GM12878 (cell line): Measurements from ENCODE around the gene UVRAG.

Experiments
- ATF3 ChIP-seq: IDR thresholded peaks from 2 replicates; pipeline ENCODE4 v1.6.1; 2011; ENCODE audit warnings: low read depth, mild to moderate bottlenecking, low read length, moderate library complexity, borderline replicate concordance; ENCODE audit errors: extremely low read depth
- CTCF ChIP-seq, 3 experiments: IDR thresholded peaks in 2 of 3; conservative IDR thresholded peaks in 1 of 3; 2 replicates each; pipeline ENCODE4 v1.5.1; 2011; ENCODE audit warnings: low read depth in 3 of 3, low read length in 3 of 3, mild to moderate bottlenecking in 3 of 3, control low read depth in 2 of 3, moderate library complexity in 2 of 3, inconsistent platforms in 1 of 3, mixed read lengths in 1 of 3; ENCODE audit not compliant: control insufficient read depth in 2 of 3, insufficient read depth in 1 of 3; ENCODE audit errors: extremely low read depth in 1 of 3
- CUX1 ChIP-seq: IDR thresholded peaks from 2 replicates; pipeline ENCODE4 v1.6.1; 2012; ENCODE audit warnings: improper control_type of control experiment, low read depth, low read length; ENCODE audit not compliant: insufficient replicate concordance
- ELK1 ChIP-seq: IDR thresholded peaks from 2 replicates; pipeline ENCODE4 v1.6.1; 2012; ENCODE audit warnings: low read depth, low read length, improper control_type of control experiment
- ETV6 ChIP-seq, 2 experiments: fragments of 450-650 bp in 1 of 2; IDR thresholded peaks in 1 of 2; conservative IDR thresholded peaks in 1 of 2; 2 replicates each; pipeline ENCODE4 v1.6.1; 2014; ENCODE audit warnings: antibody characterized with exemption in 1 of 2, borderline replicate concordance in 1 of 2, low read depth in 1 of 2, mild to moderate bottlenecking in 1 of 2, moderate library complexity in 1 of 2
- EZH2 ChIP-seq: IDR thresholded peaks from 2 replicates; pipeline ENCODE4 v1.6.1; 2012; ENCODE audit warnings: low read depth, mild to moderate bottlenecking, control low read depth, inconsistent platforms, low read length, borderline replicate concordance; ENCODE audit not compliant: control insufficient read depth
- LARP7 ChIP-seq: fragments of 450-650 bp; IDR thresholded peaks from 2 replicates; pipeline ENCODE4 v1.6.1; 2017; ENCODE audit warnings: mild to moderate bottlenecking
- MXI1 ChIP-seq: fragments of 150-350 bp; IDR thresholded peaks from 2 replicates; pipeline ENCODE4 v1.6.1; 2011; ENCODE audit warnings: low read depth, mild to moderate bottlenecking, inconsistent platforms, low read length, improper control_type of control experiment
- NR2F1 ChIP-seq: fragments of 450-650 bp; conservative IDR thresholded peaks from 2 replicates; pipeline ENCODE4 v1.6.1; 2017; ENCODE audit warnings: mild to moderate bottlenecking
- POLR2A ChIP-seq: IDR thresholded peaks from 2 replicates; pipeline ENCODE4 v1.6.1; 2011; ENCODE audit warnings: low read depth, mild to moderate bottlenecking, low read length
- RFX5 ChIP-seq: IDR thresholded peaks from 2 replicates; pipeline ENCODE4 v1.6.1; 2011; ENCODE audit warnings: low read depth, low read length, improper control_type of control experiment
- SMAD1 ChIP-seq: fragments of 450-650 bp; IDR thresholded peaks from 2 replicates; pipeline ENCODE4 v1.6.1; 2018; ENCODE audit warnings: mild to moderate bottlenecking, low read depth; ENCODE audit not compliant: partially characterized antibody
- SMC3 ChIP-seq: IDR thresholded peaks from 2 replicates; pipeline ENCODE4 v1.6.1; 2011; ENCODE audit warnings: low read length, improper control_type of control experiment, borderline replicate concordance
- YY1 ChIP-seq: IDR thresholded peaks from 2 replicates; pipeline ENCODE4 v1.6.1; 2011; ENCODE audit warnings: low read depth, mild to moderate bottlenecking, low read length

GRCh38 chr11:76008474-76008873 is 193.5 kb downstream of the UVRAG start:
- TF ChIP-seq ATF3 = no peak
- TF ChIP-seq CTCF (IDR thresholded peaks at IDR 0.05 in 2 of 3, conservative IDR thresholded peaks at IDR 0.05 in 1 of 3; ENCODE audit: control insufficient read depth in 2 of 3, extremely low read depth in 1 of 3, insufficient read depth in 1 of 3, low read depth in 3 of 3, low read length in 3 of 3) = no peak
- no peak for TF ChIP-seq CUX1
- TF ChIP-seq SMAD1 = no peak
- TF ChIP-seq POLR2A = no peak
- no peak for TF ChIP-seq ELK1
- TF ChIP-seq ETV6 (conservative IDR thresholded peaks at IDR 0.05 in 1 of 2, IDR thresholded peaks at IDR 0.05 in 1 of 2; ENCODE audit: borderline replicate concordance in 1 of 2, low read depth in 1 of 2) = no peak
- no peak for TF ChIP-seq LARP7
- no peak for TF ChIP-seq MXI1
- no peak for TF ChIP-seq YY1
- TF ChIP-seq SMC3 = no peak
- TF ChIP-seq NR2F1 = no peak
- TF ChIP-seq RFX5 = no peak
- TF ChIP-seq EZH2 = no peak
